NCI-H1417 treated with DMSO at 0.1 percent for 48 hours (cell line): ENCODE results near the gene CALHM3.
"Not testable (repeated sequence)": the region's sequence is repeated elsewhere in the genome, so short reads cannot be mapped to it uniquely, and the experiment has no call there.

Source experiments
- DNase-seq: peaks from one replicate; lab custom pipeline; 2025; lab: John Stamatoyannopoulos, UW

The CALHM3 gene

GRCh38 chr10:103502849-103503660 is 24.0 kb upstream of the CALHM3 start:
- DNase-seq, result peak; percentile 15

GRCh38 chr10:103501186-103501585 is 22.1 kb upstream of the CALHM3 start:
- DNase-seq, result no peak

- no peak for DNase-seq
These were observed 21.4 kb upstream of the CALHM3 start for GRCh38 chr10:103500481-103500880.

- DNase-seq, result no peak
These were observed 20.8 kb upstream of the CALHM3 start for GRCh38 chr10:103499881-103500280.

- DNase-seq, result no peak
These were observed 20.0 kb upstream of the CALHM3 start for GRCh38 chr10:103498936-103499638.

DNA sequence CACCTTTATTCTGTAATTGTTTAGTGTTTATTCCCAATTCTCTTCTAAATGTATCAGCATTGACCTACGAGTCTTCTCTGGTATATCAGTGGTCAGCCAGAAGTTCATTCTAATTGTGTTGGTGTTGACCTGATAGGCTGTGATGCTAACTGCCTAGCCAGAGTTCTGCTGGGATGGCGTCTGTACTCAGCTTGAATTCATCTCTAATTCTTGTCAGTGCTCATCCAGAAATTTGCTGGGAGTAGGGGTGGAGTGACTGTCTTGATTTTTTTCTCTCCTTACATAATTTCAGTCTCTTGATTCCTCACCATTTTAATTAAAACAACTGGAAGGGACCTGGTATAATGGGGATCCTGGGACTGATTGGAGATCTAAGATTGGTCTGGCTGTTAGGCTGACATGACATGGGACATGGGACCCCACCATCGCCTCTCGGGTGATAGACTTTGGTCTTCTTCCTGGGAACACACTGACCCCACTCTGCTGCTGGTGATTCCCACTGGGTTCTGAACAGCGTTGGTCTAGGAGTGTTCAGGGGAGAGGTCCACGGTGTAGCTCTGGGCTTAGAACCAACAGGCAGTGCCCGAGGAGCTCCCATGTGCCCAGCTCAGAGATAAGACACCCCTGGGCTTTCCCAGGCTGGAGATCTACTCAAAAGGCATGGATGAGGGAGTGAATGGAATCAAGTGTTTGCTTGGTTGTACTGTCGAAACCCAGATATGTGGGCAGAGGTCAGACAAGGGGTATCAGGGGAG is 18.3 kb upstream of the CALHM3 start:
- no peak for DNase-seq

GRCh38 chr10:103495321-103495720 is 16.3 kb upstream of the CALHM3 start:
- no peak for DNase-seq

DNA sequence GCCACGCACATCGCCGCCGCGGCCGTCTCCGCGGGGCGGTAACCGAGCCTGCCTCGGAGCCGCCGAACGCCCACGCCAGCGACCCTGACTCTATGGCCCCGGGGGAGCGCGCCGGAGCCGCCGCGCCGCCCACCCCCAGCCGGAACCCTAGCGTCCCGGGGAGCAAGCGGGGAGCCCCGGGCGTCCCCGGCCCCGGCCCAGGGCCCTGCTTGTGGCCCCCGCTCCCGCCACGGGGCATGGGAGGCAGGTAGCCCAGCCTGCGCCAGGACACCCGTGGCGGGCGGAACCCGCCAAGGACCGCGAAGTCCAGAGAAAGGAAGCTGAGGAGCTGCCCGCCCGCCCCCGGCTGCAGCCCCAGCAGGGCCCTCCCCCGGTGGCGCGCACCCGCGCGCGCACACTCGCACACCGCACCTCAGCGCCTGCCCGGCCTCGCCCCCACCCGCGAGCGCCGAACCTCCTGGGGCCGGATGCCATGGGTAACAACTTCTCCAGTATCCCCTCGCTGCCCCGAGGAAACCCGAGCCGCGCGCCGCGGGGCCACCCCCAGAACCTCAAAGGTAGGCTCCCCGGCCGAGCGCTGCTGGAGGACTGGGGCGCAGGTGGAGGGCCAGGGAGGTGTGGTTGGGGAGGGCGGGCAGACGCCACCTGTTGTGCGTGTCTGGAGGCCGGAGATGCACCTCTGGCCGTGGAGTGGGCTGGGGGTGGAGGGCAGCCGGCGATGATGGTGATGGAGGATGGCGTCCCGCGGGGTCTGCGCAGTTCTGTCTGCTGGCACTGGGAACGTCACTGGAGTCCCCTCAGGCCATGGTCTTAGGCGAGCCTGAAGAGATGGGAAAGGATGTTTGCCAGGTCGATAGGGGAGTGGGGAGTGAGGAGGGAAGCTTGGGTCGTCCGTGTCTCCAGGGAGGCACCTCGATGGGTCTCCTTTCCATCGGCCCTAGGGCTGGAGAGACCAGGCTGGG is 15.2 kb upstream of the CALHM3 start:
- no peak for DNase-seq

GRCh38 chr10:103493362-103493915 is 14.4 kb upstream of the CALHM3 start, which contains the start of gene NEURL1:
Gene NEURL1, plus strand, starts transcription at chr10:103493705. Its CDS starts 683 bp downstream, at chr10:103494388.
- no peak for DNase-seq

DNA sequence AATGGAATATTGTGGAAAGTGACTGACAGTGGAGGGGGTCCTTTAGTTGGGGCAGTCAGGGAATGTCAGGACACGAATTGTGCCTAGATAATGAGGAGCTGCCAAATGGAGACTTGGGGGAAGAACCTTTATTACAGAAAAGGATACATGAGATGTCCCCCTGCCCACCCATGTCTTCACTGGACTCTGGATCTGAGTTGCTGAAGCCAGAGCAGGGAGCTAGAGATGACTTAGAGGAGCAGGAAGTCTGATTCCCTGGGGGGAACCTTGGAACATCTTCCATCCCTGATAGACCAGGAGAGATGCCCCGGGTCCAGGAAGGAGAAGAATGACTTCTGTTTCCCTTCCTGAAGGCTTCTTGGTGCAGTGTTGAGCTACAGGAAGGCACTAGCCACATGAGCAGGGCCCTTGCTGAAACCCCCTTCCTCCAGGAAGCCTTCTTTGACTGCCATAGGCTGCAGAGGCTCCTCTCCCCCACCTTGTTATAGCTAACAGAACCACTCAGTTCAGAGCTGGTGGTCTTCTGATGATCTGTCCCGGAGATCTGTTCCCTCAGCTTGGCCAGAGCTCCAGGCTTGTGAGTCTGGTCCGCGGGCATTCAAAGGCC is 13.7 kb upstream of the CALHM3 start:
- DNase-seq, result no peak

DNA sequence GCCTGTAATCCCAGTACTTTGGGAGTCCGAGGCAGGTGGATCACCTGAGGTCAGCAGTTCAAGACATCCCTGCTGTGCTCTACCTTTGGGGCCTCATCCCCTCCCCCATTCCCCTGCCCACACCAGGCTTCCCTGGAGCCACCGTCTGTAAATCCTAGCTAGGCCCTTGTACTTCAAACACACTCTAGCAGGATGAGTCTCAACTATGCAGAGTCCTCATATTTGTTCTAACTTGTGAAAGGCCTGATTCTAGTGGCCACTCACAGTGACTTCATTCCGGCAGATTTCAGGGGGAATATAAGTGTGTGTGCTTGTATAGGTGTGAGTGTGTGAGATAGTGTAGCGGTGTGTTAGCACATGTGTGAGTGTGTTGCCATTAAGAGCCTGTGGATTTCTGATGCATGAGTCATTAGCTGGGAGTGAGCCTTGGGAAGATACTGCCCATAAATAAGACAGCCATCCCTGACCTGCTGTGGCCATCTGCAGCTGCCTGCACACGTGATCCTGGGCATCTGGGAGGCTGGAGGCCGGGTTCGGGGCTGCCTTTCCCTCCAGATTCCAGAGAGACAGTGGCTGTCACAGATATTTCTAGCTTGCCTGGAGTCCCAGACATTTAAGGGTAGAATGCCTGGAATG is 12.8 kb upstream of the CALHM3 start:
- no peak for DNase-seq

DNA sequence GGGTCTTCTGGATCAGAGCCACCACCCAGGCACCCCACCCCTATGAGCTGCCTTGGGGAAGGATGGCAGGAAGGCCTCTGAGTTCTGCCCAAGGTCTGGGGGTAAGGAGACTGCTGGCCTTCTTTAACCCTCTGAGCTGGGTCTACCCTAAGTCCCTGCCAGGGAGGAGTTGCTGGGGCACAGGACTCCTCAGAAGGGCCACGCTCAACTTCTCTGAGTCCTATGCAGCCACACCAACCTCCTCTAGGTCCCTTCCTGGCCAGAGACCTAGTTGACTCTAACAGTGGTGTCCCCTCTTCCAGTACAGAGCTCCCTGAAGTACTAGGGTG is 11.9 kb upstream of the CALHM3 start:
- no peak for DNase-seq

DNA sequence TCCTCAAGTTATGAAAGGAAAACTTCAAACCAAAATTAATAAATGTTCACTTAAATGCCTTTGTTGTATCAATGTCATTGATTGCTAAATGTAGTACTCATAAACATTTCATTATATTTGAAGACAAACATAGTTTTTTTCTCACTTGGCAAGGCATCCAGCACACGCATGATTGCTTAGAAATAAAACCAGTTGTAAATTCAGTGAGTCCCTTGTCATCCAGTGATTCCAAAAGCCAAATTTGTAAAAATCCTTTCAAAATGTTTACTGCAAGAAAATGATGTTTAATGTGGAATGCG is 8.3 kb upstream of the CALHM3 start:
- DNase-seq, result no peak

GRCh38 chr10:103486635-103487409 is 7.8 kb upstream of the CALHM3 start:
- DNase-seq, result not testable (repeated sequence)

DNA sequence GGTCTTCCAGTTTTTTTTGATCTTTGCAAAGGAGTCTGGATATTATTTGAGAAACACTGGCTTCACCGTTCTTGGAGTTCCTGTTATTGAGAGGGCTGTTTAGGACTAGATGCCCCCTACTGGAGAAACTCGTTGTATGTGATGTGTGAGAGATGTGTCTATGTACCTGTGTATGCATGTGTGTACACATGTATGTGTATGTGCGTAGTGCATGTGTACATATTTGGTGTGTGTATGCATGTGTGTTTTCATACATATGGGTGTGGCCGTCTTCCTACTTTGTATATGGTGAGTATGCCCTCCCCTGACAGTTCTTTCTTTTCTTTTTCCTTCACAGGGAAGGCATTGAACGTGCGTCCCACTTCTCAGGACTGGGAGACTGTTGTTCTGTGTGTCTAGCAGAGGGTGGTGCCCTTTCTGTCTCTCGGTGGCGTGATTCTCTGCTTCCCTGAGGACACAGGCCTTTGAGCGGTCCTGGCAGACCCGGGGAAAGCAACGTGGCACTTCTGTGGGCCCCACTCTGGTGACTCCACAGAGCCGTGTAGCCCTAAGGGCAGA is 3.0 kb upstream of the CALHM3 start:
- DNase-seq, result no peak

GRCh38 chr10:103480521-103480920 is 1.5 kb upstream of the CALHM3 start:
- DNase-seq, result no peak

- no peak for DNase-seq
These were observed 369 bp downstream of the CALHM3 start for GRCh38 chr10:103478671-103479070.

DNA sequence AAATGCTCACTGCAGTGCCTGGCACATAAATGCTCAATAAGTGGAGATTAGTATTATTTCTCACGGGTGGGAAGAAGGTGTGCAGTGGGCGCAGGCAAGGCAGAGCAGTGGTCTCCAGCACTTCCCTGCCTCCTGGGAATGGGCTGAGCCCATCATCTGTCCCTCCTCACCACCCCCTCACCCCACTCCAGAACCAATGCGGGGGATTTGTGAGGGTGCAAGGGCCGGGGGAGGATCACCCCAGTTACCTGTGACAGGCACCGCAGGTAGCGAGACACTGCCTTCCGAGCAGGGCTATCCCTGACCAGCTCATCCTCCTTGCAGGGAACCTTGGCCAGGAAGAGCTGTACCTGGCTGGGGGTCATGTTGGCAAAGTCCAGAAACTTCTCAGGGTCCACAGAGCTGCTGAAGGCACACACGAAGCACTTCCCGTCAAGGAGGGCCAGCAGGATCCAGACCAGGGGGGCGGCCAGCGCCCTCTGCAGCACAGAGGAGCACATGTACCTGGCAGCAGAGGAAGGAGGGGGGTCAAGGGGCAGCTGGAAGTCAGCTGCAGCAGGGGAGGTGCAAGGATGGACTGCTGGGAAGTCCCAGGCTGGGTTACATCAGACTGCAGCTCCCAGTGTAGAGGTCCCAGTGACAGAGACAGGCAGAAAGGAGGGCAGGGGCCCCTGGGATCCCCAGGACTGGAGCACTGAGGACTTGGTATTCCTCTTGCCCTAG is 2.8 kb downstream of the CALHM3 start:
- no peak for DNase-seq

GRCh38 chr10:103475437-103475836 is 3.6 kb downstream of the CALHM3 start:
- no peak for DNase-seq
